GM21717 (cell line): ENCODE data around the gene HS6ST1.

ENCODE experiments used
- ATAC-seq: cut with Tn5 transposase; IDR thresholded peaks from one replicate; pipeline ENCODE4 v1.9.1; 2021; ENCODE audit warnings: mild to moderate bottlenecking, moderate library complexity; ENCODE audit not compliant: unreplicated experiment

Gene HS6ST1, protein sequence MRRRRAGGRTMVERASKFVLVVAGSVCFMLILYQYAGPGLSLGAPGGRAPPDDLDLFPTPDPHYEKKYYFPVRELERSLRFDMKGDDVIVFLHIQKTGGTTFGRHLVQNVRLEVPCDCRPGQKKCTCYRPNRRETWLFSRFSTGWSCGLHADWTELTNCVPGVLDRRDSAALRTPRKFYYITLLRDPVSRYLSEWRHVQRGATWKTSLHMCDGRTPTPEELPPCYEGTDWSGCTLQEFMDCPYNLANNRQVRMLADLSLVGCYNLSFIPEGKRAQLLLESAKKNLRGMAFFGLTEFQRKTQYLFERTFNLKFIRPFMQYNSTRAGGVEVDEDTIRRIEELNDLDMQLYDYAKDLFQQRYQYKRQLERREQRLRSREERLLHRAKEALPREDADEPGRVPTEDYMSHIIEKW

GRCh38 chr2:128318776-128319464 lies at the start of gene HS6ST1:
HS6ST1 (minus strand) TSS chr2:128318868; CDS start chr2:128318563, 305 bp downstream.
- peak; percentile 59 for ATAC-seq

- ATAC-seq = no peak
These were observed 49.1 kb upstream of the HS6ST1 start for GRCh38 chr2:128367601-128368359.

- ATAC-seq = no peak
These were observed 48.2 kb upstream of the HS6ST1 start for GRCh38 chr2:128366713-128367511.

DNA sequence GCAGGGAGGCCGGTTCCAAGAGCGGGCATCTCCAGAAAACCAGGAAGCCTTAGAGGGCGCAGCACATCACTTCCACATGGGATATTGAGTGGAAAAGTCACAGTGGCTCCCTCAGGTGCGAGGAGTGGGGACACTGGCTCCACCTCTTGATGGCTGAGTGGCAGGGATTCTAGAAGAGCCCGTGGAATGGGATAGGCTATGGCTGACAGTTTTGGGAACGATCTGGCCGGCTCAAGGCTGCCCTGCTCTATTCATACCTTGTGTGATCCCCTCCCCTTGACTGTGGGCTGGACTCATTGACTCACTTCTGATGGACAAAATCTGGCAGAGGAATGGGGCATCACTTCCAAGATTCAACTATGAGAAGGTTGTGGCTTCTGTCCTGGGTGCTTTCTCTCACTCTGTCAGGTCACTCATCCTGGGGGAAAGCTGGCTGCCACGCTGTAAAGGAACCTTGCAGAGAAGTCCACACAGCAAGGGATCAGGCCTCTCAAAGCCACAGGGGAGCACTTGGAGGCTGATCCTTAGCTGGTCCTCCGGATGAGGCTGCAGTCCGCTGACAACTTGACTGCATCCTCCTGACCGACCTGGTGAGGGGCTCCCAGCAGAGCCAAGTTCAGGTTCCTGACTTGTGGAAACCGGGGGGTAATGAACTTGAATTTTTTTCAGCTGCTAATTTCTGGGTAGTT lies 46.7 kb upstream of the HS6ST1 start:
- no peak for ATAC-seq

DNA sequence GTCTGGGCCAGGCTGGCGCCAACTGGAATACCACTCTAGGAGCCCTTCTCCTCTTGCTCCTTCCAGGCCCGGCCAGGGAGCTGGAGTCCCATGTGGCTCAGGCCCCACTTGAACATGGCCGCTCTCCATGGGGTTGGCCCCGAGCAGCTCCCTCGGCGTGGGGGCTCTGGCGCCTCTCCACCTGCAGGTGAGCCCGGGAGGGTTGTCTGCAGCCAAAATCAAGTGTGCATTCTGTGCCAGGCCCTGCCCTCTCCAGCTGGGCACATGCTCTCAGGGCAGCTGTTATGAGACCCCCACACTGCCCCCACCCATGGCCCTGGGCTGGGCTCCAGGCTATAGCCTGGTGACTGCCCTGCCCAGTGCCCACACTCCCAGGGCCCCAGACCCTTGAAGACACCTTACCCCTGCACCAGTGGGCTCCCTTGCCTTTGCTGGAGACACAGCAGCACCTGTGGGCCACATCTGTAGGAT lies 45.8 kb upstream of the HS6ST1 start:
- ATAC-seq = no peak

DNA sequence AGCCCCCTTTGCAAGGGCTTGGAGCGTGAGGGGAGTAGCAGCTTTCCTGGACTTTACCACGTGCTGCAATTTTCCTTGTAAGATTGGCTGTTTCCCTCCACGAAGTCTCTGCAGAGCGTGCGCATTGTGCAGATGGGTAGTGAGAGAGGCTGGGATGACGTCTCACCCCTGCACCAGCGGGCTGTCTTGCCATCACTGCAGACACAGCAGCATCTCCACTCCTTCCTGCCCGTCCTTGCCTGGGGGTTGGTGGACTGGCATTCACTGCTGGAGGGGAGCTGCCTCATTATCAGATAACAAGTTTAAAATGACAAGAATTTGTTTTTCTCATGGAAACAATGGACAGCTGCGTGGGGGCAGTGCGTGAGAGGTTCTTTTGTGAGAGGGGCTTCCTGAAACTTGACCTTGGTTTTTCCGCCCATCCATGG lies 45.3 kb upstream of the HS6ST1 start:
- ATAC-seq = no peak

DNA sequence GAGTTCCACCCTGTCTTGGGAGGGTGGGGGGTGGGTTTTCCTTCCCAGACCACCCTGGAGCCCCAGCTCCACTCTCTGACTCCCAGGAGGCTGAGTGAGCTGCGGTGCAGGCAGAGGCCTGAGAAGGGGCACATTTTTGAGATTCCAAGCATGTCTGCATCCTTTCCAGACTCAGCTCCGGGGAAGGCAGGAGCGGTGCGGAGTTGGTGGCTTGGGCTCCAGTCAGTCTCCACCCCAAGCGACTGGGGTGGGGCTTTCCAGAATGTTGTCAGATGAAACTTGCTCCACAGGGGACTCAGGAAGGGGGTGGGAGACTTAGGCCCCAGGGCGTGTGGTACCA lies 44.2 kb upstream of the HS6ST1 start:
- ATAC-seq = no peak

DNA sequence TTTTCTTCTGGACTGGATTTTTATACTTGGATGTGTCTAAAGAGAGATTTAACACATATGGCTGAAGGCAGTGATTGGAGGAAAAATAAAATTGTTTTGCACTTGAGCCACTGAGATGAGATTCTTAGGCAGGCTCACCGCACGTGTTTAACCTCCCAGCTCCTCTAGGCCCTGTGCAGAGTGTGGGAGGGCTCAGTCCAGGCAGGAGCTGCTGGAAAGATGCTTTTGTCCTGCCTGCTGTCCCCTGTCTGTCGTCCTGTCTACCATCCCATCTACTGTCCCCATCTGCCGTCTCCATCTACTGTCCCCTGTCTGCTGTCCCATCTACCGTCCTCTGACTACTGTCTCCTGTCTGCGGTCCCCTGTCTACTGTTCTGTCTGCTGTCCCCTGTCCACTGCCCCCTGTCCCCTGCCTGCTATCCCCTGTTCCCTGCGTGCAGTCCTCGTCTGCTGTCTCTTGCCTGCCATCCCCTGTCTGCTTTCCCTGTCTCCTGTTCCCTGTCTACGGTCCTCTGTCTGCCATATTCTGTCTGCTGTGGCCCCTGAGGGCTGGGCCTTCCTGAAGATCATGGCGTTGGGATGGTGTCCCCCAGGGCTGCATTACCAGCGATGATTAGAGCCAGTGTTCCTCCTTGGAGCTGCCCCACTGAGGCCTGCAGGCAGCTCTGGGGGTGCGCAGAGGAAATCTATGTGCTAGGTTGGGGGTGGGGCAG lies 43.7 kb upstream of the HS6ST1 start:
- no peak for ATAC-seq

- ATAC-seq = no peak
These were observed 42.9 kb upstream of the HS6ST1 start for GRCh38 chr2:128361376-128362131.

DNA sequence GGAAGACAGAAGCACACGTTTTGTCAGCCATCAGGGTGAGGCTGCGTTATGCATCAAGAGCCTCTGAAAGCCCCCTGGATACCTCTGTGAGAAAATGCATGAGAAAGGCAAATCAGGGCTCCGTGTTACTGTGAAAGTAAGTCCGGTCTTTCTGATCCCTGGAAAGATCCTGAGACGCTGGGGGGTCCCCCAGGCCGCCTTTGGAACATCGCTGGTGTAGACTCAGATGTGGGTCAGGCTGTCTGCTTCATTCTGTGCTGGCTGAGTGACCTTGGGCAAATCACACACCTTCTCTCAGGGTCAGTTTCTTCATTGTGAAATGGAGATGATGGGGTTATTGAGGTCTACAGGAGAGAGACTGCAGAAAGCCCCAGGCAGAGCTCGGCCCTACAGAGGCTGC lies 42.0 kb upstream of the HS6ST1 start:
- no peak for ATAC-seq

DNA sequence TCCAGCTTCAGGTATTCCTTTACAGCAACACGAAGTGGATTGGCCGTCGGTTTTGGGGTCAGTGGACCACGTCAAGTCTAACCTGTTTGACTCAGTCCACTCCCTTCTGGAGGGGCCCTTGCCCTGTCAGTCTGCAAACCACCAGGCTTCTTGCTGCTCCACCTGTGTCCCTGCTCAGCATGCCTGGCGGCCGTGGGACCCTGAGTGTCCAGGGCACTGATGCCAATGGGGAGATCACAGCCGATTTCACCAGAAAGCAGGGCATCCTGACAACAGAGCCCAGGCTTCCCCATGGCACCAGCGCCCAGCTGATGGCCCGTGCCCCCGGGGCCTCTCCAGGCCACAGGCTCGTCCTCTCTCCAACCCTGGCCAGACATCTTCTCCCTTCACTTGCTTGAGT lies 41.2 kb upstream of the HS6ST1 start:
- no peak for ATAC-seq

DNA sequence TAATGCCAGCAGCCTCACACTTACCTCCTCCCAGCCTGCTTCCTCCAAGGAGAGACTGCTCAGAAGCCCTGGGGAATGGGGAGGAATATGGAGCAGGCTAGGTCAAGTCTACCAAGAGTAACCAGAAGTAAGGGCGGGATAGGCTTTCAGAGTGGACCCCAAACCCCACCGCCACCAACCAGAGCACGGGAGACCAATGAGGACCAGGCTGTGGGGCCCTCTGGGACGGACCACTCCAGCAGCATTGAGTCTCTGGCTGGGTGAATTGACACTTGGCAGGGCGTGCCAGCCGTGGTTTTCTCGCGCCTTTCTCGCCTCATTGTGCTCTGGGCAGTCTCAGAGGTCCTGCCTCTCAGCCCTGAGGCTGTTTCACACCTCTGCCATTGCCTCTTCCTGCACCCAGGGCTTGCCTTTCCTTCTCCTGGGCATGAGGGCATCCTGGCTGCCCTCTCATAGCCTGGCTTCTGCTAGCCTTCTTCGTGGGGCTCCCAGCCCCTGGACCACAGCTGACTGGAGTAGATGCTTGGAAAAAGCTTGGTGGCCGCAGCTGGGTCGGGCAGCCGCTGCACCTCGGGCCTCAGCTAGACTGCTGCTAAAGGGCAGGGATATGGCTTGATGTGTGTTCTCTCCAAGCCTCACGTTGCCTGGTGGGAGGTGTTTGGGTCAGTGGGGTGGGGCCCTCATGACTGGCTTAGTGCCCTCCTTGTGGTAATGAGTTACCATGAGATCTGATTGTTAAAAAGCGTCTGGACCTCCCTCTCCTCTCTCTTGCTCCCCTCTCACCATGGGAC lies 40.5 kb upstream of the HS6ST1 start:
- no peak for ATAC-seq

- ATAC-seq = no peak
These were observed 39.1 kb upstream of the HS6ST1 start for GRCh38 chr2:128357506-128358370.

- no peak for ATAC-seq
These were observed 37.5 kb upstream of the HS6ST1 start for GRCh38 chr2:128356127-128356526.

DNA sequence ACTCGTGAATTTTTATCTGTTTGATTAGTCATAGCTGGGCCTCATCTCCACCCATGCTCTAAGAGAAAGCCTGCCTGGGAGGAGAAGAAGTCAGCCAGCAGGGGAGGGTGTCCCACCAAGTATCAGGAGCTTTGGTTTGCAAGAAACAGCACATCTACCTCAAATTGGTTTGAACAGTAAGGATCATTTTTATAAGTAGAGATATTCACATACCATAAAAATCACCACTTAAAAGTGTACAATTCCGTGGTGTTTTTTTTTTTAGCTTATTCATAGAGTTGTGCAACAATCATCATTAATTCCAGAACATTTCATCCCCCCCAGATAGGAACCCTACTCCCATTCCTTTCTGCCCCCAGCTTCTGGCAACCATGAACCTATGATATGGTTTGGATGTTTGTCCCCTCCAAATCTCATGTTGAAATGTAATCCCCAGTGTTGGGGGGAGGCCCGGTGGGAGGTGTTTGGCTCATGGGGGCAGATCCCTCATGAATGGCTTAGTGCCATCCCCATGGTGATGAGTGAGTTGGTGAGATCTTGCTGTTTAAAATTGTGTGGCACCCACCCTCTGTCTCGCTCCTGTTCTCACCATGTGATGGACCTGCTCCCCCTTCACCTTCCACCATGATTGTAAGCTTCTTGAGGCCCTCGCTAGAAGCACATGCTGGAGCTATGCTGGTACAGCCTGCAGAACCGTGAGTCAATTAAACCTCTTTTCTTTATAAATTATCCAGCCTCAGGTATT lies 36.2 kb upstream of the HS6ST1 start:
- no peak for ATAC-seq

DNA sequence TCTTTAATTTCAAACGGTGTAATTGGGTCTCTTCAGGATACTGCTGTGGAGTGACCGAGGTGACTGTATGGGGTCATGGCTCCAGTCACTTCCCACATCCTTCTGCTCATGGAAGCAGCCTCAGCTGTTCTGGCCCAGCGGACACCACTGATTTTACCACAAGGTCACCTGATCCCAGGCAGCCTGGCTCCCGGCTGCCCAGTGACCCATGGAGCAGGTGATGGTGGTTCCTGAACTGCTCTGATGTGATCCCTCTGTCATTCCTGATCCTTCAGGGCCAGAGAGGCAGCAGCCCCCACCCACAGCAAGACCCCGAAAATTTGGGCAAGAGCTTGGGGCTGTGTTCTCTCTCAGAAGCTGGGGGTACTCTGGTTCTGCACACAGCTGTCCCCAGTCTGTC lies 35.5 kb upstream of the HS6ST1 start:
- no peak for ATAC-seq
